ENCODE data around the gene RAB11FIP3. TPM values are rescaled to one million over a fixed set of nuclear protein-coding genes. Genes with fewer than 3 reads are reported as not detected.

Gene RAB11FIP3
- total and polyA plus RNA-seq, 9 of the 15 experiments (the other 6 are each of a cell fraction or from before 2014, with no cell fraction given): 0.46 to 13.1 (median 4.3) TPM

DNA sequence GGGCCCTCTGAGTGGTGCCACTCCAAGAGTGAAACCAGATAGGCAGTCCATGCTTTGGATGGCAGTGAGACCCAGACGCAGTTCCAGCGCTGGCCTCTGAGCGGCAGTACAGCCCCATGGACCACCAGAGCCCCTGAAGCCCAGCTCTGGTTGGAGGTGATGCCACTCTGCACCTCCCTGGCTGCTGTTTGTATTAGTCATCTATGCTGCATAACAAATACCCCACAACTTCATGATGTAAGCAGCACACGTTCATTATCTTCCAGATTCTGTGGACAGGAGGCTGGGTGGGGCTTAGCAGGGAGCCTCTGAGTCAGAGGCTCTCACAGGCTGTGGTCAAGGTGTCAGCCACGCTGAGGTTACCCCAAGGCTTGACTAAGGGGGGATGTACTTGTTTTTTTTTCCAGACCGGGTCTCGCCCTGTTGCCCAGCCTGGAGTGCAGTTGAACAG, 33.5 kb upstream of the RAB11FIP3 start (continued):
- TF ChIP-seq MAZ (CRISPR knock-in tag; conservative IDR thresholded peaks at IDR 0.05 in 1 of 2, IDR thresholded peaks at IDR 0.05 in 1 of 2): peak in 1 of 2 experiments; percentile 38; a peak in 1 of 4 replicates
- TF ChIP-seq PML (IDR thresholded peaks at IDR 0.05; ENCODE audit: low read length): no peak
- TF ChIP-seq GTF2E2 (tag; IDR thresholded peaks at IDR 0.05): no peak
- TF ChIP-seq HEY1 (CRISPR knock-in tag; IDR thresholded peaks at IDR 0.05; ENCODE audit: borderline replicate concordance): no peak
- TF ChIP-seq, protein P1, sequence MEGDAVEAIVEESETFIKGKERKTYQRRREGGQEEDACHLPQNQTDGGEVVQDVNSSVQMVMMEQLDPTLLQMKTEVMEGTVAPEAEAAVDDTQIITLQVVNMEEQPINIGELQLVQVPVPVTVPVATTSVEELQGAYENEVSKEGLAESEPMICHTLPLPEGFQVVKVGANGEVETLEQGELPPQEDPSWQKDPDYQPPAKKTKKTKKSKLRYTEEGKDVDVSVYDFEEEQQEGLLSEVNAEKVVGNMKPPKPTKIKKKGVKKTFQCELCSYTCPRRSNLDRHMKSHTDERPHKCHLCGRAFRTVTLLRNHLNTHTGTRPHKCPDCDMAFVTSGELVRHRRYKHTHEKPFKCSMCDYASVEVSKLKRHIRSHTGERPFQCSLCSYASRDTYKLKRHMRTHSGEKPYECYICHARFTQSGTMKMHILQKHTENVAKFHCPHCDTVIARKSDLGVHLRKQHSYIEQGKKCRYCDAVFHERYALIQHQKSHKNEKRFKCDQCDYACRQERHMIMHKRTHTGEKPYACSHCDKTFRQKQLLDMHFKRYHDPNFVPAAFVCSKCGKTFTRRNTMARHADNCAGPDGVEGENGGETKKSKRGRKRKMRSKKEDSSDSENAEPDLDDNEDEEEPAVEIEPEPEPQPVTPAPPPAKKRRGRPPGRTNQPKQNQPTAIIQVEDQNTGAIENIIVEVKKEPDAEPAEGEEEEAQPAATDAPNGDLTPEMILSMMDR (IDR thresholded peaks at IDR 0.05 in 2 of 3, conservative IDR thresholded peaks at IDR 0.05 in 1 of 3; ENCODE audit: insufficient read depth in 2 of 3, low read depth in 1 of 3, low read length in 3 of 3): peak; percentile 90 to 97 (median 90)
- TF ChIP-seq, protein P2, sequence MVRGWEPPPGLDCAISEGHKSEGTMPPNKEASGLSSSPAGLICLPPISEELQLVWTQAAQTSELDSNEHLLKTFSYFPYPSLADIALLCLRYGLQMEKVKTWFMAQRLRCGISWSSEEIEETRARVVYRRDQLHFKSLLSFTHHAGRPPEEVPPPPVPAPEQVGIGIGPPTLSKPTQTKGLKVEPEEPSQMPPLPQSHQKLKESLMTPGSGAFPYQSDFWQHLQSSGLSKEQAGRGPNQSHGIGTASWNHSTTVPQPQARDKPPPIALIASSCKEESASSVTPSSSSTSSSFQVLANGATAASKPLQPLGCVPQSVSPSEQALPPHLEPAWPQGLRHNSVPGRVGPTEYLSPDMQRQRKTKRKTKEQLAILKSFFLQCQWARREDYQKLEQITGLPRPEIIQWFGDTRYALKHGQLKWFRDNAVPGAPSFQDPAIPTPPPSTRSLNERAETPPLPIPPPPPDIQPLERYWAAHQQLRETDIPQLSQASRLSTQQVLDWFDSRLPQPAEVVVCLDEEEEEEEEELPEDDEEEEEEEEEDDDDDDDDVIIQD (CRISPR knock-in tag; IDR thresholded peaks at IDR 0.05): no peak
- TF ChIP-seq XRCC3 (IDR thresholded peaks at IDR 0.05): no peak
- TF ChIP-seq, protein P3, sequence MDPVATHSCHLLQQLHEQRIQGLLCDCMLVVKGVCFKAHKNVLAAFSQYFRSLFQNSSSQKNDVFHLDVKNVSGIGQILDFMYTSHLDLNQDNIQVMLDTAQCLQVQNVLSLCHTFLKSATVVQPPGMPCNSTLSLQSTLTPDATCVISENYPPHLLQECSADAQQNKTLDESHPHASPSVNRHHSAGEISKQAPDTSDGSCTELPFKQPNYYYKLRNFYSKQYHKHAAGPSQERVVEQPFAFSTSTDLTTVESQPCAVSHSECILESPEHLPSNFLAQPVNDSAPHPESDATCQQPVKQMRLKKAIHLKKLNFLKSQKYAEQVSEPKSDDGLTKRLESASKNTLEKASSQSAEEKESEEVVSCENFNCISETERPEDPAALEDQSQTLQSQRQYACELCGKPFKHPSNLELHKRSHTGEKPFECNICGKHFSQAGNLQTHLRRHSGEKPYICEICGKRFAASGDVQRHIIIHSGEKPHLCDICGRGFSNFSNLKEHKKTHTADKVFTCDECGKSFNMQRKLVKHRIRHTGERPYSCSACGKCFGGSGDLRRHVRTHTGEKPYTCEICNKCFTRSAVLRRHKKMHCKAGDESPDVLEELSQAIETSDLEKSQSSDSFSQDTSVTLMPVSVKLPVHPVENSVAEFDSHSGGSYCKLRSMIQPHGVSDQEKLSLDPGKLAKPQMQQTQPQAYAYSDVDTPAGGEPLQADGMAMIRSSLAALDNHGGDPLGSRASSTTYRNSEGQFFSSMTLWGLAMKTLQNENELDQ (CRISPR knock-in tag; IDR thresholded peaks at IDR 0.05; ENCODE audit: borderline replicate concordance): no peak
- TF ChIP-seq JUNB (CRISPR knock-in tag; conservative IDR thresholded peaks at IDR 0.05): no peak
- TF ChIP-seq RNF2 (IDR thresholded peaks at IDR 0.05): no peak
- TF ChIP-seq, protein P4, sequence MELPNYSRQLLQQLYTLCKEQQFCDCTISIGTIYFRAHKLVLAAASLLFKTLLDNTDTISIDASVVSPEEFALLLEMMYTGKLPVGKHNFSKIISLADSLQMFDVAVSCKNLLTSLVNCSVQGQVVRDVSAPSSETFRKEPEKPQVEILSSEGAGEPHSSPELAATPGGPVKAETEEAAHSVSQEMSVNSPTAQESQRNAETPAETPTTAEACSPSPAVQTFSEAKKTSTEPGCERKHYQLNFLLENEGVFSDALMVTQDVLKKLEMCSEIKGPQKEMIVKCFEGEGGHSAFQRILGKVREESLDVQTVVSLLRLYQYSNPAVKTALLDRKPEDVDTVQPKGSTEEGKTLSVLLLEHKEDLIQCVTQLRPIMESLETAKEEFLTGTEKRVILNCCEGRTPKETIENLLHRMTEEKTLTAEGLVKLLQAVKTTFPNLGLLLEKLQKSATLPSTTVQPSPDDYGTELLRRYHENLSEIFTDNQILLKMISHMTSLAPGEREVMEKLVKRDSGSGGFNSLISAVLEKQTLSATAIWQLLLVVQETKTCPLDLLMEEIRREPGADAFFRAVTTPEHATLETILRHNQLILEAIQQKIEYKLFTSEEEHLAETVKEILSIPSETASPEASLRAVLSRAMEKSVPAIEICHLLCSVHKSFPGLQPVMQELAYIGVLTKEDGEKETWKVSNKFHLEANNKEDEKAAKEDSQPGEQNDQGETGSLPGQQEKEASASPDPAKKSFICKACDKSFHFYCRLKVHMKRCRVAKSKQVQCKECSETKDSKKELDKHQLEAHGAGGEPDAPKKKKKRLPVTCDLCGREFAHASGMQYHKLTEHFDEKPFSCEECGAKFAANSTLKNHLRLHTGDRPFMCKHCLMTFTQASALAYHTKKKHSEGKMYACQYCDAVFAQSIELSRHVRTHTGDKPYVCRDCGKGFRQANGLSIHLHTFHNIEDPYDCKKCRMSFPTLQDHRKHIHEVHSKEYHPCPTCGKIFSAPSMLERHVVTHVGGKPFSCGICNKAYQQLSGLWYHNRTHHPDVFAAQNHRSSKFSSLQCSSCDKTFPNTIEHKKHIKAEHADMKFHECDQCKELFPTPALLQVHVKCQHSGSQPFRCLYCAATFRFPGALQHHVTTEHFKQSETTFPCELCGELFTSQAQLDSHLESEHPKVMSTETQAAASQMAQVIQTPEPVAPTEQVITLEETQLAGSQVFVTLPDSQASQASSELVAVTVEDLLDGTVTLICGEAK (IDR thresholded peaks at IDR 0.05): no peak
- TF ChIP-seq, protein P4 (CRISPR knock-in tag; IDR thresholded peaks at IDR 0.05): no peak
- no peak for TF ChIP-seq SMAD4 (CRISPR knock-in tag; conservative IDR thresholded peaks at IDR 0.05)

All from K562 (cell line).